ENCODE data around the gene SLC41A2. TPM values are rescaled to one million over a fixed set of nuclear protein-coding genes. Genes with fewer than 3 reads are reported as not detected.

The SLC41A2 gene
- total RNA-seq, 1 donor from 2014 or later = 4.6 TPM

- Histone ChIP-seq H3K27me3 (ENCODE audit: low read depth) (peaks cover 53% of the 10 kb centered on the region), H3K36me3 (no peaks in the 10 kb centered on the region), H3K27ac (replicated peaks) (no peak overlapping the region), H3K4me3 (no peak overlapping the region), H3K4me1 (peaks cover 9% of the 10 kb centered on the region), H3K9me3 (replicated peaks) (no peaks in the 10 kb centered on the region)
- TF ChIP-seq, protein P1, sequence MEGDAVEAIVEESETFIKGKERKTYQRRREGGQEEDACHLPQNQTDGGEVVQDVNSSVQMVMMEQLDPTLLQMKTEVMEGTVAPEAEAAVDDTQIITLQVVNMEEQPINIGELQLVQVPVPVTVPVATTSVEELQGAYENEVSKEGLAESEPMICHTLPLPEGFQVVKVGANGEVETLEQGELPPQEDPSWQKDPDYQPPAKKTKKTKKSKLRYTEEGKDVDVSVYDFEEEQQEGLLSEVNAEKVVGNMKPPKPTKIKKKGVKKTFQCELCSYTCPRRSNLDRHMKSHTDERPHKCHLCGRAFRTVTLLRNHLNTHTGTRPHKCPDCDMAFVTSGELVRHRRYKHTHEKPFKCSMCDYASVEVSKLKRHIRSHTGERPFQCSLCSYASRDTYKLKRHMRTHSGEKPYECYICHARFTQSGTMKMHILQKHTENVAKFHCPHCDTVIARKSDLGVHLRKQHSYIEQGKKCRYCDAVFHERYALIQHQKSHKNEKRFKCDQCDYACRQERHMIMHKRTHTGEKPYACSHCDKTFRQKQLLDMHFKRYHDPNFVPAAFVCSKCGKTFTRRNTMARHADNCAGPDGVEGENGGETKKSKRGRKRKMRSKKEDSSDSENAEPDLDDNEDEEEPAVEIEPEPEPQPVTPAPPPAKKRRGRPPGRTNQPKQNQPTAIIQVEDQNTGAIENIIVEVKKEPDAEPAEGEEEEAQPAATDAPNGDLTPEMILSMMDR (IDR thresholded peaks at IDR 0.05; ENCODE audit: borderline replicate concordance) = no peak
- intact Hi-C loops (cut with micrococcal nuclease) = no loop called here
- DNase-seq = no peak
These were observed 5.7 kb upstream of the SLC41A2 start for GRCh38 chr12:104963757-104964156.

- Histone ChIP-seq H3K27me3 (ENCODE audit: low read depth) (peaks cover 53% of the 10 kb centered on the region), H3K36me3 (no peaks in the 10 kb centered on the region), H3K4me1 (peaks cover 21% of the 10 kb centered on the region), H3K27ac (replicated peaks) (no peak overlapping the region), H3K9me3 (replicated peaks) (no peaks in the 10 kb centered on the region), H3K4me3 (no peak overlapping the region)
- intact Hi-C loops (cut with micrococcal nuclease) = no loop called here
- DNase-seq = no peak
- TF ChIP-seq, protein P1 (IDR thresholded peaks at IDR 0.05; ENCODE audit: borderline replicate concordance) = no peak
These were observed 2.4 kb upstream of the SLC41A2 start for GRCh38 chr12:104960464-104960863.

DNA sequence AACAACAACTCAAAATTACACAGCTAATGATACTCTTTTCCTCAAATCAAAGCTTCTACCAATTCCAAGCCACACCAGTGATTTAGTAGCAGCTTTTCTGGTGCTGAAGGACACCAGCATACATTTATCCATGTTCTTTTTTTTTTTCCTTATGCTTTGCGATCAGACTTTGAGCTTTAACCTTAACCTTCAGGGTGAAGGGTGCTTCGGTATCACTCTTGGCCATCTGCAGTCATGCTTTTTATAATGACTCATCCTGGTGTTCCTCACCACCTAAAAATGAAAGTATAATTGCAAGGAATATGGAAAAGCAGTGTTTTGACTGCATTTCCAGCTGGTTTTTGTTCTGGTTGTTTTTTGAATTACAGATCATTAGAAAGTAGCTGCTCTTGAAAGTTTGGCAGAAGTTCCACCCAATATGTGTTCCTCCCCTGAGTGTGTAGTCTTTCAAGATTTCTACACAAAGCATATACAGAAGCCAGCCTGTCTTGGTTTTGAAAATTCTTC is 1.3 kb upstream of the SLC41A2 start:
- H3K9me3 ChIP-seq (replicated peaks) = no peaks in the 10 kb centered on the region
- TF ChIP-seq, protein P1 (IDR thresholded peaks at IDR 0.05; ENCODE audit: borderline replicate concordance) = no peak
- intact Hi-C loops (cut with micrococcal nuclease) = no loop called here
- DNase-seq = no peak
- peak overlapping the region; percentile 87 for H3K4me3 ChIP-seq
- no peaks in the 10 kb centered on the region for H3K36me3 ChIP-seq
- no peak overlapping the region for H3K27ac ChIP-seq (replicated peaks)
- H3K27me3 ChIP-seq (ENCODE audit: low read depth) = peaks cover 46% of the 10 kb centered on the region
- H3K4me1 ChIP-seq = peaks cover 21% of the 10 kb centered on the region

DNA sequence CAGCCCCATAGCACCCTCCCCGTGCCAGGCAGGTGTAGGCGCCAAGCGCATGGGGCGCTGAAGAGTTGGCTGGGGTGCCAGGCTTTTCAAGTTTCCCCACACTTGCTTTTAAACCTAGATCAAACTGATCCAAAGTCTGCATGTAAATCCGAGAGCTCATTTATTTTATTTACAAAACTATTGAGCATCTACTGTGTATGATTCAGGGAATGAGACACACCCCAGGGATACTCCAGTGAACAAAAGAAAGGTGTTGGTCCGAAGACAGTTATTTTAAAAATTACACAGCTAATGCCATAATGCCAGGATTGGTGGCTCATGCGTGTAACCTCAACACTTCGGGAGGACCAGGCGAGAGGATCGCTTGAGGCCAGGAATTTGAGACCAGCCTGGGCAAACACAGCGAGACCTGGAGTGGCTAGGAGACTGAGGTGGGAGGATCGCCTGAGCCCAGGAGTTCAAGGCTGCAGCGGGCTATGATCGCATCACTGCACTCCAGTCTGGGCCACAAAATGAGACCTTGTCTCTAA is 780 bp upstream of the SLC41A2 start:
- TF ChIP-seq, protein P1 (IDR thresholded peaks at IDR 0.05; ENCODE audit: borderline replicate concordance) = no peak
- Histone ChIP-seq H3K27ac (replicated peaks) (peak overlapping the region; percentile 74), H3K36me3 (no peaks in the 10 kb centered on the region), H3K4me3 (peak overlapping the region; percentile 87), H3K4me1 (peaks cover 21% of the 10 kb centered on the region), H3K9me3 (replicated peaks) (no peaks in the 10 kb centered on the region), H3K27me3 (ENCODE audit: low read depth) (peaks cover 42% of the 10 kb centered on the region)
- intact Hi-C loops (cut with micrococcal nuclease) = no loop called here
- DNase-seq = no peak

- peaks cover 21% of the 10 kb centered on the region for H3K4me1 ChIP-seq
- peaks cover 30% of the 10 kb centered on the region for H3K27me3 ChIP-seq (ENCODE audit: low read depth)
- H3K36me3 ChIP-seq = no peaks in the 10 kb centered on the region
- peak overlapping the region; percentile 74 for H3K27ac ChIP-seq (replicated peaks)
- intact Hi-C loops (cut with micrococcal nuclease) = no loop called here
- H3K4me3 ChIP-seq = peak overlapping the region; percentile 87
- TF ChIP-seq, protein P1 (IDR thresholded peaks at IDR 0.05; ENCODE audit: borderline replicate concordance) = no peak
- H3K9me3 ChIP-seq (replicated peaks) = no peaks in the 10 kb centered on the region
- peak; percentile 18 for DNase-seq
These were observed 430 bp downstream of the SLC41A2 start for GRCh38 chr12:104957719-104958000.
